ENCODE measurements around the gene EML5.

The EML5 gene

DNA sequence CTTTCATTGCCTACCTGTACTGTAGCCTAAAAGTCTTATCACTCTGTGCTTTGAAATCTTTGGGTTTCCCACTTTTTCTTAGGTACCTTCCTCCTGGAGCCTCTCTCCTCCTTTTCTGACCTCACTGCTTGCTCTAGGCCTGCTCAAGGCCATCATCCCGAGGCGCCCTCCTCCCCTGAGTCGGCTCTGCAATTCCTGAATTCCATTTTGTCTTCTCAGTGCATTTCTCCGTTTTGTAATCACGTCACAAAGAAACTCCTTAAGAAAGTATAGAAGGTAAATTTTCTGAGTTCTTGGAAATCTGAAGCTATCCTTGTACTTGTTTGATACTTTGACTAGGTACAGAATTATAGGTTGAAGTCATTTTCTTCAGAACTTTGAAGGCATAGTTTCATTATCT lies 204.7 kb downstream of the EML5 start:
- no peaks in the 10 kb centered on the region for H3K9me3 ChIP-seq (ENCODE audit: control insufficient read depth, insufficient read depth, low read length)
- no peaks in the 10 kb centered on the region for H3K4me1 ChIP-seq (ENCODE audit: control insufficient read depth, insufficient read depth, low read length)
- H3K27me3 ChIP-seq (ENCODE audit: control insufficient read depth, insufficient read depth, low read length) = no peaks in the 10 kb centered on the region
- H3K36me3 ChIP-seq (ENCODE audit: control insufficient read depth, insufficient read depth, low read length) = peaks cover 7% of the 10 kb centered on the region
- H3K4me3 ChIP-seq (ENCODE audit: low read depth, low read length) = no peak overlapping the region
- no peak overlapping the region for H3K9ac ChIP-seq (ENCODE audit: low read depth, low read length)

DNA sequence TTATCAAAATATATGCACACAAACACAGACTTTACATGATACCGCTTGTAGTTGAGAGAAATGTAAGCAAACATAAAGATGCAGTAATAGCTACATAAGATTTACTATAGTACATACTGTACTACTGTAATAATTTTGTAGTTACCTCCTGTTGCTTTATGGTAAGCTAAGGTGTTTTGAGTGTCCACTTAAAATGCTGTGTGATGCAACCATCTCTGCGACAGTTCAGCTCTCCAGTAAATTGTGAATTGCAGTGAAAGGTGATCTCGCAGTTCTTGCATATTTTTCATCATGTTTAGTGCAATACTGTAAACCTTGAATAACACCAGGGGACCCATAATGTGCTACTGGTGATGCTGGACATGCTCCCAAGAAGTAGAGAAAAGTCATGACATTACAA lies 208.3 kb downstream of the EML5 start:
- H3K36me3 ChIP-seq (ENCODE audit: control insufficient read depth, insufficient read depth, low read length) = no peaks in the 10 kb centered on the region
- H3K9me3 ChIP-seq (ENCODE audit: control insufficient read depth, insufficient read depth, low read length) = no peaks in the 10 kb centered on the region
- H3K27me3 ChIP-seq (ENCODE audit: control insufficient read depth, insufficient read depth, low read length) = no peaks in the 10 kb centered on the region
- H3K4me1 ChIP-seq (ENCODE audit: control insufficient read depth, insufficient read depth, low read length) = no peaks in the 10 kb centered on the region
- H3K9ac ChIP-seq (ENCODE audit: low read depth, low read length) = no peak overlapping the region
- no peak overlapping the region for H3K4me3 ChIP-seq (ENCODE audit: low read depth, low read length)

DNA sequence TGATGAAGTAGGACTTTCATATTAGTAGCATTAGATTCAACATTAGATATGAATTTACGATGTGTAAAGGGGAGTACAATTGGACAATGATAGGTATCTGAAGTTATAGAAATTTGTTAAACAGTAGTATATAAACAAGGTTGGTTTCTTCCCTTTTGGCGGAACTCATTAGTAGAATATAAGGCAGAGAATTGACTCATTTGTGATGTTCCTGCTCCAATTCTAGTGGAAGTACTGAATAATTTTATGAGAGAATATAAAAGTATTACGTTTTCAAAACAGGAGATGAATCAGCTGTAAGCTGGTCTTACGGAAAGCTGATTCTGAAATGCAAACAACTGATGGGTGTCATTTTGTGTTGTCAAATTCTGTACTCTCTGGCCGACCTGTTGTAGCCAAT lies 216.5 kb downstream of the EML5 start:
- Histone ChIP-seq H3K4me3 (ENCODE audit: low read depth, low read length) (no peak overlapping the region), H3K36me3 (ENCODE audit: control insufficient read depth, insufficient read depth, low read length) (peaks cover 28% of the 10 kb centered on the region), H3K9me3 (ENCODE audit: control insufficient read depth, insufficient read depth, low read length) (no peaks in the 10 kb centered on the region), H3K4me1 (ENCODE audit: control insufficient read depth, insufficient read depth, low read length) (no peaks in the 10 kb centered on the region), H3K9ac (ENCODE audit: low read depth, low read length) (no peak overlapping the region), H3K27me3 (ENCODE audit: control insufficient read depth, insufficient read depth, low read length) (no peaks in the 10 kb centered on the region)

DNA sequence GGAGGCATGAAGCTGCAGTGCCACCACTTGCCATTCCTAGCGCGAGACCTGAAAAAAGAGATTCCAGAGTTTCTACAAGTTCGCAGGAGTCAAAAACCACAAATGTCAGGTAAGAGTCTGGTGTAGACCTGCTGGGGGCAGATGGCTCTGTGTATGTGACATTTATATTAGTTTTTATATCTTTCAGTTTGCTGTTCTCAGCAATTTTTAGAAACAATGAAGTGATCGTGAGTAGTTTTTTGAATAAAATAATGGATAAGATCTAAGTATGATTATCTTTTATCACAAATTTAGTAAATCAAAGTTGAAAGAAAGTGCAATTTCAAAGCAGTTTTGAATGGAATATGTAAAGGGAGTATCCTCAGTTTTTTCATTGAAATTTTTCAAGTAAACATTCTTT lies 220.6 kb downstream of the EML5 start:
- Histone ChIP-seq H3K4me1 (ENCODE audit: control insufficient read depth, insufficient read depth, low read length) (no peaks in the 10 kb centered on the region), H3K27me3 (ENCODE audit: control insufficient read depth, insufficient read depth, low read length) (no peaks in the 10 kb centered on the region), H3K4me3 (ENCODE audit: low read depth, low read length) (no peak overlapping the region), H3K9me3 (ENCODE audit: control insufficient read depth, insufficient read depth, low read length) (no peaks in the 10 kb centered on the region), H3K9ac (ENCODE audit: low read depth, low read length) (no peak overlapping the region), H3K36me3 (ENCODE audit: control insufficient read depth, insufficient read depth, low read length) (peaks cover 29% of the 10 kb centered on the region)

DNA sequence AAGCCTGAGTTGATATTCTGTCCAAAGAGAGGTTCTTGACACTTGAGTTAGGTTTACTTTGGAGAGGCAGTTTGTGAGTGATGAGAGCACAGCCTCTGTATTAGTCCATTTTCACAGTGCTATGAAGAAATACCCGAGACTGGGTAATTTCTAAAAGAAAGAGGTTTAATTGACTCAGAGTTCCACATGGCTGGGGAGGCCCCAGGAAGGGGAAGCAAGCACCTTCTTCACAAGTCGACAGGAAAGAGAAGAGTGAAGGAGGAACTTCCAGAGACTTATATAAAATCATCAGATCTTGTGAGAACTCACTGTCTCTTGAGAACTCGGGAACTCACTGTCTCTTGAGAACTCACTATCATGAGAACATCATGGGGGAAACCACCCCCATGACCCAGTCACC lies 224.6 kb downstream of the EML5 start:
- Histone ChIP-seq H3K4me1 (ENCODE audit: control insufficient read depth, insufficient read depth, low read length) (peaks cover 5% of the 10 kb centered on the region), H3K9me3 (ENCODE audit: control insufficient read depth, insufficient read depth, low read length) (no peaks in the 10 kb centered on the region), H3K27me3 (ENCODE audit: control insufficient read depth, insufficient read depth, low read length) (no peaks in the 10 kb centered on the region), H3K4me3 (ENCODE audit: low read depth, low read length) (no peak overlapping the region), H3K9ac (ENCODE audit: low read depth, low read length) (no peak overlapping the region), H3K36me3 (ENCODE audit: control insufficient read depth, insufficient read depth, low read length) (peaks cover 18% of the 10 kb centered on the region)

DNA sequence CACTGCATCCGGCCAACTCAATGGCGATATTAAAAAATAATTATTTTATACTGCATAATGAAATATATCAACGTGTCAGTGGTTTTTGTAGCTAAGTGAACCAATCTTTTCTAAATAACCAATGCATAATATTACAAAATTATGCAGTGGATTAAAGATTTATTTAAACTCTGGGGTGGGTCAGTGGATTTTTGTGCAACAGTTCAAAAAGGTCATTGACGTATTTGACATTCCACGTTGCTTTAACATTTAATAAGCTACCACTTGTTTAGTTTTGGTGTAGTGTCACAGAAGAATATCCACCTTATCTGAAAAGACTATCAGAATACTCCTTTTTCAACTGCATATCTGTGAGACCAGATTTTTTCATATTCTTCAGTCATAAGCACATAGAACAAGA lies 227.3 kb downstream of the EML5 start:
- peaks cover 11% of the 10 kb centered on the region for H3K4me1 ChIP-seq (ENCODE audit: control insufficient read depth, insufficient read depth, low read length)
- no peak overlapping the region for H3K4me3 ChIP-seq (ENCODE audit: low read depth, low read length)
- H3K9ac ChIP-seq (ENCODE audit: low read depth, low read length) = no peak overlapping the region
- H3K9me3 ChIP-seq (ENCODE audit: control insufficient read depth, insufficient read depth, low read length) = no peaks in the 10 kb centered on the region
- H3K27me3 ChIP-seq (ENCODE audit: control insufficient read depth, insufficient read depth, low read length) = no peaks in the 10 kb centered on the region
- peaks cover 7% of the 10 kb centered on the region for H3K36me3 ChIP-seq (ENCODE audit: control insufficient read depth, insufficient read depth, low read length)

DNA sequence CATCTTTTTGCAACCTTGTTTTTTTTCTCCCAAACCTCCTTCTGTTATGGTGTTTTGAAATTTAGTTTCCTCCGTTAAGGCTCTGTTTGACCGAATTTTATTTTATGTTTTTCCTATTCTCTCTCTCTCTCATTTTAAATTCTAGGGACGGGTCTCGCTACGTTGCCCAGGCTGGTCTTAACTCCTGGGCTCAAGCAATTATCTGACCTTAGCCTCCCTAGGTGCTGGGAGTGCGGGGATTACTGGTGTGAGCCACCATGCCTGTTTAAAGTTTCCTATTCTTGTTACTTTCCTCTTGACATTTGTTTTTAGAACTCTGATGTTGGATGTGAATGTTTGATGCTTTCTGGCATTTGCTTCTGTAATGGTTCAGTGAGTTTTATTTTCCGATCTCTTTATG lies 228.9 kb downstream of the EML5 start:
- peaks cover 7% of the 10 kb centered on the region for H3K36me3 ChIP-seq (ENCODE audit: control insufficient read depth, insufficient read depth, low read length)
- H3K4me1 ChIP-seq (ENCODE audit: control insufficient read depth, insufficient read depth, low read length) = peaks cover 11% of the 10 kb centered on the region
- H3K9ac ChIP-seq (ENCODE audit: low read depth, low read length) = peak overlapping the region; percentile 63
- H3K9me3 ChIP-seq (ENCODE audit: control insufficient read depth, insufficient read depth, low read length) = no peaks in the 10 kb centered on the region
- H3K4me3 ChIP-seq (ENCODE audit: low read depth, low read length) = peak overlapping the region; percentile 82
- no peaks in the 10 kb centered on the region for H3K27me3 ChIP-seq (ENCODE audit: control insufficient read depth, insufficient read depth, low read length)

DNA sequence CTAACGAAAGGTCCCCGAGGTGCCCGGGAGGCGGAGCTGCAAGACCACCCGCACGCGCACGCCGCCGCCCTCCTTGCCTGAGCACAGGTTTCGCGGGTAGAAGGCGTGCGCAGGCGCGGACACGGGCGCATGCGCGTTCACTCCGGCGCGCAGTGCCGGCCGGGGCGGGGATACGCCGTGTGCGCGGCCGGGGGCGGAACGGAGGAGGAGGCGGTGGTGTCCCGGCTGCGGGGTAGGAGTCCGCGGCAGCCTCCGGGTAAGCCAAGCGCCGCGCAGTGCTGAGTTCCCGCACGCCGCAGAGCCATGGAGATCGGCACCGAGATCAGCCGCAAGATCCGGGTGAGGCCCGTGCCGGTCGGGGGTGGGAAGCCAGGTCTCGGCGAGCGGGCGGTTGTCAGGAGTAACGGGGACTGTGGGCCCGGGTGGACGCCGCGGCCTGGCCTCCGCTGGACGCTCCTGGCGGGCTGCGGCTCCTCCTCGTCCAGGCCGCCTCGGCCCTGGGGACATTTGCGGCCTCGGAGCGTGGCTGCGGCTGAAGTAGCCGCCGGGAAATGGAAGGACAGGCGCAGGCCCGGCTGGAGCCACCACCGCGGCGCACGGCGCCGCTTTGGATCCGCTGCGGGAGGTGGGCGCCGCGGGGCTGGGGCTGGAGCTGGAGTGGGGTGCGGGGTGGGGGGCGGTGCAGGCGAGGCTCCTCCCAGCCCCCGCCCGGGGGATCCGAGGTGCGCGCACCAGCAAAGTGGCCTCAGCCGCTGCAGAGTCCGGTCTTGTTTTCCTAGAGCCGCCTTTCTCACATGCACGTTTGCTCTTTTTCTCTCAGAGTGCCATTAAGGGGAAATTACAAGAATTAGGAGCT lies 229.7 kb downstream of the EML5 start, which contains the start of gene ZC3H14:
Gene ZC3H14, plus strand, starts transcription at position 207 of the 856 bp plus-strand sequence. Its CDS starts 97 bp downstream, at position 304.
- Histone ChIP-seq H3K4me1 (ENCODE audit: control insufficient read depth, insufficient read depth, low read length) (peaks cover 11% of the 10 kb centered on the region), H3K27me3 (ENCODE audit: control insufficient read depth, insufficient read depth, low read length) (no peaks in the 10 kb centered on the region), H3K36me3 (ENCODE audit: control insufficient read depth, insufficient read depth, low read length) (peaks cover 2% of the 10 kb centered on the region), H3K9ac (ENCODE audit: low read depth, low read length) (peak within 1 kb of the TSS; percentile 80), H3K9me3 (ENCODE audit: control insufficient read depth, insufficient read depth, low read length) (no peaks in the 10 kb centered on the region), H3K4me3 (ENCODE audit: low read depth, low read length) (peak within 1 kb of the TSS; percentile 82)

DNA sequence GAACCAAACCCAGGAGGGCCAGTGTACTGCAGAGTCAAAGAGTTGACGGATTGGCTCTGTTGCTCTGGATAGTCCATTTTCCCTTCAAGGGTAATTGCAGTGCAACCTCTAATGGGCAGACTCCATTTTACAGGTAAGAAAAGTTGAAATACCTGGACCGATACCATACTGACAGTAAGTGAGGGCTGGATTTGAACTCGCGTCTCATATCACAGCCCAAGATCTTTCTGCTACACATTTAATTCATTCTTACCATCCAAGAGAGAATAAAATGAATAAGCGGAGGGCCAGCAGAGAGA lies 230.3 kb downstream of the EML5 start:
- H3K36me3 ChIP-seq (ENCODE audit: control insufficient read depth, insufficient read depth, low read length) = no peaks in the 10 kb centered on the region
- peak overlapping the region; percentile 82 for H3K4me3 ChIP-seq (ENCODE audit: low read depth, low read length)
- no peaks in the 10 kb centered on the region for H3K27me3 ChIP-seq (ENCODE audit: control insufficient read depth, insufficient read depth, low read length)
- H3K9me3 ChIP-seq (ENCODE audit: control insufficient read depth, insufficient read depth, low read length) = no peaks in the 10 kb centered on the region
- H3K9ac ChIP-seq (ENCODE audit: low read depth, low read length) = peak overlapping the region; percentile 38
- H3K4me1 ChIP-seq (ENCODE audit: control insufficient read depth, insufficient read depth, low read length) = peaks cover 11% of the 10 kb centered on the region

Data from iPS-15b (cell line).